ENCODE data around the gene IKBKE.
A peak's percentile ranks its signal among the peaks of the same experiment; 100 is the strongest.

DNA sequence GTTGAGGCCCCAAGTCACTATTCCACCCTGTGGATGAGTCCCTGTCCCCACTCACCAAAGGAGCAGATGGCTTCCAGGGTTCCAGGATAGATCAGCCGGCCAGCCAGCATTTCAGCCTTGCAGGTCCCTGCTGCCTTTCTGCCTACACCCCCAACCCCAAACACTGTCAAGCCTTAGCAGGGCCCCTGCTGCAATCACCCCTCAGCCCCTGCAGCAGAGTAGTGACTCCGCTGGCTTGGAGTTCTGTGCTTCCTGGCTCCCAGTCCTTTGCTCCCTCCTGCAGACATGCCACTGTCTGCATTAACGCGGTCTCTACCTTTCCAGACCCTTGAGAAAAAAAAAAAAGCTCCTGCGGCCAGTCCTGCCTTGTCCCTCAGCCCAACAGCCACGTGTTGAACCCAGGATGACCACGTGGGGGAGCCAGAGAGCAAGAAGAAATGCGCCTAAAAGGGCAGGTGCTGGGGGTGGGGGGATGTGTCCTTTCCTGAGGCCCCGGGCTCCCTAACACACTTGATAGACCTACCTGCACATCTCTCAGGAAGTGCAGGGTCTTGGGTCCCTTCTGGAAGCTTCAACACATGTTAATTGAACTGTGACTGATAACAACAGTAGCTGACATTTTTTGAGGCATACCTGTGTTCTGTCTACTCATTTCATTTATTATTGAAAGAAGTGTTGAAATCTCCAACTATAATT, 74.4 kb downstream of the IKBKE start:
- TF ChIP-seq, protein P1, sequence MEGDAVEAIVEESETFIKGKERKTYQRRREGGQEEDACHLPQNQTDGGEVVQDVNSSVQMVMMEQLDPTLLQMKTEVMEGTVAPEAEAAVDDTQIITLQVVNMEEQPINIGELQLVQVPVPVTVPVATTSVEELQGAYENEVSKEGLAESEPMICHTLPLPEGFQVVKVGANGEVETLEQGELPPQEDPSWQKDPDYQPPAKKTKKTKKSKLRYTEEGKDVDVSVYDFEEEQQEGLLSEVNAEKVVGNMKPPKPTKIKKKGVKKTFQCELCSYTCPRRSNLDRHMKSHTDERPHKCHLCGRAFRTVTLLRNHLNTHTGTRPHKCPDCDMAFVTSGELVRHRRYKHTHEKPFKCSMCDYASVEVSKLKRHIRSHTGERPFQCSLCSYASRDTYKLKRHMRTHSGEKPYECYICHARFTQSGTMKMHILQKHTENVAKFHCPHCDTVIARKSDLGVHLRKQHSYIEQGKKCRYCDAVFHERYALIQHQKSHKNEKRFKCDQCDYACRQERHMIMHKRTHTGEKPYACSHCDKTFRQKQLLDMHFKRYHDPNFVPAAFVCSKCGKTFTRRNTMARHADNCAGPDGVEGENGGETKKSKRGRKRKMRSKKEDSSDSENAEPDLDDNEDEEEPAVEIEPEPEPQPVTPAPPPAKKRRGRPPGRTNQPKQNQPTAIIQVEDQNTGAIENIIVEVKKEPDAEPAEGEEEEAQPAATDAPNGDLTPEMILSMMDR (conservative IDR thresholded peaks at IDR 0.05; ENCODE audit: low read length) = peak; percentile 96
- no peak for TF ChIP-seq EZH2phosphoT487 (IDR thresholded peaks at IDR 0.05; ENCODE audit: borderline replicate concordance)
